ENCODE results near the gene SNX2. TPM values are rescaled to one million over a fixed set of nuclear protein-coding genes. Genes with fewer than 3 reads are reported as not detected.
A peak's percentile ranks its signal among the peaks of the same experiment; 100 is the strongest.

Gene SNX2
- total RNA-seq, 1 donor from 2014 or later, result 72.7 TPM

DNA sequence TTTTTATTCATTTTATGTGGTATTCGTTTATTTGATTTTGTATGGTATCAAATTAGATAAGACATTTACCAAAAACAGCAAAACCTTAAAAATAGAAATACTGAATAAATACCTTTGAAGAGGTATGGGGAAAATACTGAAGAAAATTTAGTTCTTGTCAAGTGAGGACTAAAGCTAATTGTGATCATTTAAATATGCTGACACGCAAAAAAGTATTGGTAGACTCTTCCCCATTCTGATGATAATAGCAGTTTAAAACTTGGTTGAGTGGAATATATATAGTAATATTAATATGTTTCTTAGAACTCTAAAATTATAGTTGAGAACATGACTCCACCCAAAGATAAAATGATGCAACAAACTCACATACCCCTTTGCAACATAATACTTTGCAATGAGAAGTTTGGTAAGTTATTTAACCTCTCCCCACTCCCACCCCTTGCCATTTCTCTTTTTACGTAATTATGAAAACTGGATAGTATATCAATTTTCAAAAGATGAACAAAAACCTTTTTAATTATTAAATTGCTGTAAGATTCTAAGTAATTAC is 40.4 kb downstream of the SNX2 start:
- Mint-ChIP-seq H3K4me3 (no peak overlapping the region), H3K9me3 (peaks cover 2% of the 10 kb centered on the region), H3K36me3 (ENCODE audit: low read depth) (peaks cover 4% of the 10 kb centered on the region), H3K27ac (ENCODE audit: unreplicated experiment) (no peak overlapping the region), H3K4me1 (peaks cover 23% of the 10 kb centered on the region), H3K27me3 (ENCODE audit: low read depth) (no peaks in the 10 kb centered on the region)
- TF ChIP-seq, protein P1, sequence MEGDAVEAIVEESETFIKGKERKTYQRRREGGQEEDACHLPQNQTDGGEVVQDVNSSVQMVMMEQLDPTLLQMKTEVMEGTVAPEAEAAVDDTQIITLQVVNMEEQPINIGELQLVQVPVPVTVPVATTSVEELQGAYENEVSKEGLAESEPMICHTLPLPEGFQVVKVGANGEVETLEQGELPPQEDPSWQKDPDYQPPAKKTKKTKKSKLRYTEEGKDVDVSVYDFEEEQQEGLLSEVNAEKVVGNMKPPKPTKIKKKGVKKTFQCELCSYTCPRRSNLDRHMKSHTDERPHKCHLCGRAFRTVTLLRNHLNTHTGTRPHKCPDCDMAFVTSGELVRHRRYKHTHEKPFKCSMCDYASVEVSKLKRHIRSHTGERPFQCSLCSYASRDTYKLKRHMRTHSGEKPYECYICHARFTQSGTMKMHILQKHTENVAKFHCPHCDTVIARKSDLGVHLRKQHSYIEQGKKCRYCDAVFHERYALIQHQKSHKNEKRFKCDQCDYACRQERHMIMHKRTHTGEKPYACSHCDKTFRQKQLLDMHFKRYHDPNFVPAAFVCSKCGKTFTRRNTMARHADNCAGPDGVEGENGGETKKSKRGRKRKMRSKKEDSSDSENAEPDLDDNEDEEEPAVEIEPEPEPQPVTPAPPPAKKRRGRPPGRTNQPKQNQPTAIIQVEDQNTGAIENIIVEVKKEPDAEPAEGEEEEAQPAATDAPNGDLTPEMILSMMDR (conservative IDR thresholded peaks at IDR 0.05), result no peak
- no peak for DNase-seq (ENCODE audit: low read depth, low spot score)

DNA sequence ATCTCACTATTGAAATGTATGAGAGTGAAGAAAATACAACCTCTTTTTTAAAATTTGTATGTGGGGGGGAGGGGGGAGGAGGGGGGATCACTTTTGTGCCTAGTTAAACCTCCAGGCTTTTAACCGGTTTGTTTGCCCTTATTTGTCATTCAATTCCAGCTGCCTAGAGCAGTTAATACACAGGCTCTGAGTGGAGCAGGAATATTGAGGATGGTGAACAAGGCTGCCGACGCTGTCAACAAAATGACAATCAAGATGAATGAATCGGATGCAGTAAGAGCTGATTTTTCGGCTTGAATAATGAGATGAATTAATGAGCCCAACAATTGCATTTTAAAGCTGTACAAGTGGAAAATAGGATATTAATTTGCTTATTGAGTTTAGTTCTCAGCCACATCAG is 41.9 kb downstream of the SNX2 start:
- H3K27me3 Mint-ChIP-seq (ENCODE audit: low read depth), result no peaks in the 10 kb centered on the region
- H3K9me3 Mint-ChIP-seq, result peaks cover 2% of the 10 kb centered on the region
- H3K4me3 Mint-ChIP-seq, result peak overlapping the region; percentile 21
- peaks cover 19% of the 10 kb centered on the region for H3K4me1 Mint-ChIP-seq
- TF ChIP-seq, protein P1 (conservative IDR thresholded peaks at IDR 0.05), result no peak
- H3K36me3 Mint-ChIP-seq (ENCODE audit: low read depth), result peaks cover 8% of the 10 kb centered on the region
- no peak overlapping the region for H3K27ac Mint-ChIP-seq (ENCODE audit: unreplicated experiment)
- no peak for DNase-seq (ENCODE audit: low read depth, low spot score)

DNA sequence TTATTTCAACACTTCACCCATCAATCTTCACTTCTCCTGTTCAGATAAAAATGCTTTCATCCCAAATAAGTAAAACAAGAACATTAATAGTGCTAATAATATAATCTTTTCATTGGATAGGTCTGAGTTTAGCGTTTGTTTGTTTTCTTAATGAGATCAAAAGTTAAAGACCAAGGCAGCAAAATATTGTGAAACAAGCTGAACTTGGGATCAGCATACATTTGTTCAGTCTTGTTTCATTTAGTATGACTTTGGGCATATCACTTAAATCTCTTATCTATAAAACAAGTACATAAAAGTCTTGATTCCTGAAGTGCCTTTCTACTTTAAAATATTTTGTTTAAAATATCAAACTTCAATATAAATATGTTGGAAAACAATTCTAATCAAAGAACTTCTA is 57.1 kb downstream of the SNX2 start:
- H3K27ac Mint-ChIP-seq (ENCODE audit: unreplicated experiment), result no peak overlapping the region
- no peaks in the 10 kb centered on the region for H3K4me1 Mint-ChIP-seq
- H3K9me3 Mint-ChIP-seq, result no peaks in the 10 kb centered on the region
- H3K36me3 Mint-ChIP-seq (ENCODE audit: low read depth), result peaks cover 5% of the 10 kb centered on the region
- no peak for DNase-seq (ENCODE audit: low read depth, low spot score)
- H3K27me3 Mint-ChIP-seq (ENCODE audit: low read depth), result no peaks in the 10 kb centered on the region
- TF ChIP-seq, protein P1 (conservative IDR thresholded peaks at IDR 0.05), result no peak
- H3K4me3 Mint-ChIP-seq, result no peak overlapping the region

DNA sequence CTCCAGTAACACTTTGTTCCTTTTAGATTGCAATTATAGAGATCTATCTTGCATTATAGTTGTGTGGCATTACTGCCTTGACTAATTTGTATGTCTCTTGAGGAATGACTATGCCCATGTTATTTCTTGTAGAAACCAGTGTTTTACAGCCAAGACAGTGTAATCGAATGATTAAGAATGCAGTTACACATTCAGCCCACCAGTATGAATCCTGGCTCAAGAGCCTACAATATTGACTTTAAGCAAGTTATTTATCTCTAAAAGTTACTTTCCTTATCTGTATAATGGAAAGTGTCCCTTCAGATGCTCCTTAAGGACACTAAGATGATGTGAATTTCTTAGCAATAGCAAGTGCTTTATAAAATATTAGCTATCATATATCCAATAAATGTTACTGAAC is 60.8 kb downstream of the SNX2 start:
- H3K36me3 Mint-ChIP-seq (ENCODE audit: low read depth), result peaks cover 2% of the 10 kb centered on the region
- H3K27ac Mint-ChIP-seq (ENCODE audit: unreplicated experiment), result no peak overlapping the region
- no peak for DNase-seq (ENCODE audit: low read depth, low spot score)
- no peaks in the 10 kb centered on the region for H3K27me3 Mint-ChIP-seq (ENCODE audit: low read depth)
- no peak overlapping the region for H3K4me3 Mint-ChIP-seq
- TF ChIP-seq, protein P1 (conservative IDR thresholded peaks at IDR 0.05), result peak; percentile 36
- peaks cover 4% of the 10 kb centered on the region for H3K4me1 Mint-ChIP-seq
- H3K9me3 Mint-ChIP-seq, result no peaks in the 10 kb centered on the region

DNA sequence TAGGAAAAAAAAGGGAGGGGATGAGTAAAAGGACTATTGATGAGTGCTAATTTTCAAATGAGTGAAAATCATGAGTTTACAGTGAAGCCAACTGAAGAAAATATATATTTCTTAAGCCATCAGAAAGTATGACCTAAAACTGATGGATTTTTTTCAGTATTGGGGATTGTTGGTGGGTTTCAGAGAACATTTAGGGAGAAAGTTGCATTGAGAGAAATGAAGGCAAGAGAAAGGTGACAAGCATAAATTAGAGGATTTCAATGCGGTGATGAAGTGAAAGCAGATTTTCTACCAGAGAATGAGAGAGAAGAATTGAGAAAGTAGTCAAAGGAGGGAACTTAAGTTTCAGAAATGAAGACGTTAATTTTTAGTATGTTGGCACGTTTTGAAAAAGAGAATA is 62.1 kb downstream of the SNX2 start:
- Mint-ChIP-seq H3K27ac (ENCODE audit: unreplicated experiment) (no peak overlapping the region), H3K4me1 (peaks cover 4% of the 10 kb centered on the region), H3K27me3 (ENCODE audit: low read depth) (no peaks in the 10 kb centered on the region), H3K36me3 (ENCODE audit: low read depth) (no peaks in the 10 kb centered on the region), H3K4me3 (no peak overlapping the region), H3K9me3 (no peaks in the 10 kb centered on the region)
- DNase-seq (ENCODE audit: low read depth, low spot score), result no peak
- TF ChIP-seq, protein P1 (conservative IDR thresholded peaks at IDR 0.05), result no peak

Data from neural crest cell (in vitro differentiated cells).